Trophoblast cell (in vitro differentiated cells and primary cell): ENCODE results near the gene FTSJ1.
A peak's percentile ranks its signal among the peaks of the same experiment; 100 is the strongest.

Experiments
- DNase-seq, 2 donors: peaks; one replicate each; pipeline ENCODE4 v3.0.0-alpha.2; 2016
- H2AFZ ChIP-seq: 2 replicates; pipeline ENCODE4 v1.6.1; 2013; ENCODE audit warnings: low read length, moderate library complexity, mild to moderate bottlenecking; ENCODE audit not compliant: insufficient read depth, poor library complexity
- H2AK5ac ChIP-seq: 2 replicates; pipeline ENCODE4 v1.6.1; 2013; ENCODE audit warnings: mild to moderate bottlenecking, low read length
- H2BK120ac ChIP-seq: 2 replicates; pipeline ENCODE4 v1.6.1; 2013; ENCODE audit warnings: low read length, mild to moderate bottlenecking, moderate library complexity; ENCODE audit not compliant: insufficient read depth, poor library complexity
- H2BK12ac ChIP-seq: 2 replicates; pipeline ENCODE4 v1.6.1; 2013; ENCODE audit warnings: mild to moderate bottlenecking, low read length, moderate library complexity
- H2BK5ac ChIP-seq: 2 replicates; pipeline ENCODE4 v1.6.1; 2013; ENCODE audit warnings: low read length, low read depth, moderate library complexity, mild to moderate bottlenecking; ENCODE audit not compliant: poor library complexity
- H3K14ac ChIP-seq: 2 replicates; pipeline ENCODE4 v1.6.1; 2013; ENCODE audit warnings: mild to moderate bottlenecking, low read length
- H3K18ac ChIP-seq: 2 replicates; pipeline ENCODE4 v1.6.1; 2013; ENCODE audit warnings: mild to moderate bottlenecking, low read length
- H3K23ac ChIP-seq: 2 replicates; pipeline ENCODE4 v1.6.1; 2013; ENCODE audit warnings: low read length
- H3K27ac ChIP-seq: 2 replicates; pipeline ENCODE4 v1.5.1; 2013; ENCODE audit warnings: low read depth, mild to moderate bottlenecking, inconsistent platforms, low read length, moderate library complexity
- H3K27me3 ChIP-seq: 2 replicates; pipeline ENCODE4 v1.6.1; 2013; ENCODE audit warnings: inconsistent platforms, mild to moderate bottlenecking, low read length, moderate library complexity; ENCODE audit not compliant: insufficient read depth
- H3K36me3 ChIP-seq, 2 experiments: 1 replicate in 1 of 2; 2 replicates in 1 of 2; pipeline ENCODE4 v1.6.1; 2013; ENCODE audit warnings: low read length in 2 of 2, mild to moderate bottlenecking in 2 of 2, moderate library complexity in 1 of 2; ENCODE audit not compliant: insufficient read depth in 2 of 2, control insufficient read depth in 1 of 2
- H3K4ac ChIP-seq: 2 replicates; pipeline ENCODE4 v1.6.1; 2013; ENCODE audit warnings: low read depth, mild to moderate bottlenecking, low read length, moderate library complexity
- H3K4me1 ChIP-seq, 2 experiments: 1 replicate in 1 of 2; 2 replicates in 1 of 2; pipeline ENCODE4 v1.6.1; 2013; ENCODE audit warnings: low read length in 2 of 2, mild to moderate bottlenecking in 2 of 2, moderate library complexity in 1 of 2; ENCODE audit not compliant: insufficient read depth in 2 of 2, control insufficient read depth in 1 of 2
- H3K4me2 ChIP-seq: 2 replicates; pipeline ENCODE4 v1.6.1; 2013; ENCODE audit warnings: inconsistent platforms, mild to moderate bottlenecking, low read length, moderate library complexity
- H3K4me3 ChIP-seq: 2 replicates; pipeline ENCODE4 v1.5.1; 2013; ENCODE audit warnings: mild to moderate bottlenecking, low read depth, low read length, inconsistent platforms
- H3K79me1 ChIP-seq: one replicate; pipeline ENCODE4 v1.6.1; 2013; ENCODE audit warnings: low read length
- H3K79me2 ChIP-seq: 2 replicates; pipeline ENCODE4 v1.6.1; 2013; ENCODE audit warnings: low read length, mild to moderate bottlenecking; ENCODE audit not compliant: control insufficient read depth, insufficient read depth, poor library complexity
- H3K9ac ChIP-seq: 2 replicates; pipeline ENCODE4 v1.6.1; 2013; ENCODE audit warnings: mild to moderate bottlenecking, low read length
- H3K9me3 ChIP-seq: 2 replicates; pipeline ENCODE4 v1.6.1; 2013; ENCODE audit warnings: low read depth, mild to moderate bottlenecking, control low read depth, inconsistent platforms, low read length; ENCODE audit not compliant: insufficient read depth
- H4K12ac ChIP-seq: 2 replicates; pipeline ENCODE4 v1.6.1; 2013; ENCODE audit warnings: low read depth, mild to moderate bottlenecking, low read length, moderate library complexity
- H4K8ac ChIP-seq: 2 replicates; pipeline ENCODE4 v1.6.1; 2013; ENCODE audit warnings: low read depth, mild to moderate bottlenecking, low read length, moderate library complexity
- H4K91ac ChIP-seq: one replicate; pipeline ENCODE4 v1.6.1; 2013; ENCODE audit warnings: low read depth, mild to moderate bottlenecking, low read length, moderate library complexity
- WGBS: extraction: QIAGEN DNeasy Blood & Tissue Kit; methylation state at CpG from one replicate; pipeline ENCODE4 v1.1.7; 2013; ENCODE audit warnings: missing lambda C conversion rate; ENCODE audit not compliant: insufficient read length, insufficient coverage; ENCODE audit errors: extremely low coverage; 5-methylcytosine and 5-hydroxymethylcytosine counted together

Gene FTSJ1

GRCh38 chrX:48508400-48509244 lies 32.6 kb downstream of the FTSJ1 start, which contains the start of gene PORCN:
Gene PORCN, plus strand, starts transcription at chrX:48508992. Its CDS starts 829 bp downstream, at chrX:48509821.
- peak within 1 kb of the TSS; percentile 84 for H4K91ac ChIP-seq
- peak within 1 kb of the TSS; percentile 78 for H3K4me3 ChIP-seq
- peaks cover 13 to 21% of the 10 kb centered on the region in 2 experiments for H3K4me1 ChIP-seq
- peak within 1 kb of the TSS; percentile 33 for H3K4ac ChIP-seq
- peak within 1 kb of the TSS; percentile 82 for H4K8ac ChIP-seq
- no peak within 1 kb of the TSS for H2AK5ac ChIP-seq
- H3K36me3 ChIP-seq = no peaks in the 10 kb centered on the region
- DNase-seq = peak; percentile 32 to 55
- no peaks in the 10 kb centered on the region for H3K79me2 ChIP-seq
- peak within 1 kb of the TSS; percentile 94 for H3K4me2 ChIP-seq
- no peak within 1 kb of the TSS for H4K12ac ChIP-seq
- H2BK120ac ChIP-seq = peak within 1 kb of the TSS; percentile 44
- H3K14ac ChIP-seq = peak within 1 kb of the TSS; percentile 70
- peak within 1 kb of the TSS; percentile 90 for H3K9ac ChIP-seq
- peaks cover 2% of the 10 kb centered on the region for H3K9me3 ChIP-seq
- H3K79me1 ChIP-seq = peaks cover 8% of the 10 kb centered on the region
- H2BK5ac ChIP-seq = peak within 1 kb of the TSS; percentile 42
- no CpG with 5 or more reads among the region's 65 CpGs for WGBS
- H2BK12ac ChIP-seq = peak within 1 kb of the TSS; percentile 32
- no peak within 1 kb of the TSS for H3K23ac ChIP-seq
- no peaks in the 10 kb centered on the region for H3K27me3 ChIP-seq
- peak within 1 kb of the TSS; percentile 74 for H3K18ac ChIP-seq
- peak within 1 kb of the TSS; percentile 30 for H2AFZ ChIP-seq
- H3K27ac ChIP-seq = peak within 1 kb of the TSS; percentile 38

- Histone ChIP-seq H4K8ac (peak overlapping the region; percentile 82), H3K9me3 (peaks cover 2% of the 10 kb centered on the region), H2AFZ (peak overlapping the region; percentile 30), H3K4ac (no peak overlapping the region), H2BK12ac (peak overlapping the region; percentile 32), H4K12ac (no peak overlapping the region), H3K18ac (peak overlapping the region; percentile 43), H4K91ac (peak overlapping the region; percentile 84), H3K14ac (peak overlapping the region; percentile 49), H3K23ac (no peak overlapping the region), H3K9ac (peak overlapping the region; percentile 70), H3K36me3 (no peaks in the 10 kb centered on the region), H3K4me3 (peak overlapping the region; percentile 78), H3K79me2 (no peaks in the 10 kb centered on the region), H3K79me1 (peaks cover 11% of the 10 kb centered on the region), H3K4me2 (peak overlapping the region; percentile 94), H3K27me3 (no peaks in the 10 kb centered on the region), H2BK120ac (no peak overlapping the region), H3K27ac (no peak overlapping the region), H3K4me1 (peaks cover 17 to 27% of the 10 kb centered on the region in 2 experiments), H2BK5ac (peak overlapping the region; percentile 42), H2AK5ac (no peak overlapping the region)
- DNase-seq = no peak
- no CpG with 5 or more reads among the region's 16 CpGs for WGBS
Observed at GRCh38 chrX:48509245-48509590, 33.2 kb downstream of the FTSJ1 start.

- no peak overlapping the region for H3K4ac ChIP-seq
- H3K14ac ChIP-seq = no peak overlapping the region
- WGBS = no CpG with 5 or more reads among the region's 11 CpGs
Observed at GRCh38 chrX:48509619-48510018, 33.6 kb downstream of the FTSJ1 start.

GRCh38 chrX:48511560-48511959 lies 35.6 kb downstream of the FTSJ1 start:
- Histone ChIP-seq H3K4me1 (peaks cover 28 to 42% of the 10 kb centered on the region in 2 experiments), H3K9ac (no peak overlapping the region), H3K27ac (no peak overlapping the region), H3K23ac (no peak overlapping the region), H3K4me2 (no peak overlapping the region), H3K27me3 (no peaks in the 10 kb centered on the region), H4K91ac (no peak overlapping the region), H3K14ac (no peak overlapping the region), H4K12ac (no peak overlapping the region), H3K18ac (no peak overlapping the region), H3K4ac (no peak overlapping the region), H3K9me3 (peaks cover 2% of the 10 kb centered on the region), H3K79me2 (no peaks in the 10 kb centered on the region), H4K8ac (no peak overlapping the region), H3K4me3 (no peak overlapping the region), H2AK5ac (no peak overlapping the region), H3K79me1 (peaks cover 19% of the 10 kb centered on the region), H2AFZ (no peak overlapping the region), H3K36me3 (peaks cover 0 to 2% of the 10 kb centered on the region in 2 experiments), H2BK120ac (no peak overlapping the region), H2BK5ac (no peak overlapping the region), H2BK12ac (no peak overlapping the region)
- no CpG with 5 or more reads among the region's 4 CpGs for WGBS
- DNase-seq = peak in 1 of 2 donors; percentile 51

More at GRCh38 chrX:48509619-48510018, 33.6 kb downstream of the FTSJ1 start:
- Histone ChIP-seq H3K23ac (no peak overlapping the region), H3K27ac (no peak overlapping the region), H3K4me2 (peak overlapping the region; percentile 94), H4K8ac (no peak overlapping the region), H2AK5ac (no peak overlapping the region), H3K4me1 (peaks cover 20 to 29% of the 10 kb centered on the region in 2 experiments), H2BK12ac (no peak overlapping the region), H3K9ac (no peak overlapping the region), H4K12ac (no peak overlapping the region), H2BK120ac (no peak overlapping the region), H4K91ac (no peak overlapping the region), H3K18ac (no peak overlapping the region), H3K79me2 (no peaks in the 10 kb centered on the region), H3K9me3 (peaks cover 2% of the 10 kb centered on the region), H3K79me1 (peaks cover 13% of the 10 kb centered on the region), H3K27me3 (no peaks in the 10 kb centered on the region), H3K4me3 (peak overlapping the region; percentile 78), H3K36me3 (no peaks in the 10 kb centered on the region), H2AFZ (no peak overlapping the region), H2BK5ac (no peak overlapping the region)
- no peak for DNase-seq
